H9 (cell line): ENCODE measurements around the gene DPP7. TPM values are rescaled to one million over a fixed set of nuclear protein-coding genes. Genes with fewer than 3 reads are reported as not detected.
A peak's percentile ranks its signal among the peaks of the same experiment; 100 is the strongest.

Experiments
- DNase-seq: peaks from one replicate; pipeline ENCODE4 v3.0.0-alpha.2; 2017
- H2AFZ ChIP-seq: one replicate; pipeline ENCODE4 v1.6.1; 2013; ENCODE audit warnings: mild to moderate bottlenecking, low read length, control low read depth, moderate library complexity
- H2AK5ac ChIP-seq: 2 replicates; pipeline ENCODE4 v1.6.1; 2013; ENCODE audit warnings: low read length, control low read depth, mixed read lengths; ENCODE audit not compliant: insufficient read length
- H2BK120ac ChIP-seq: one replicate; pipeline ENCODE4 v1.6.1; 2013; ENCODE audit warnings: low read depth, mild to moderate bottlenecking, low read length, control low read depth, inconsistent platforms; ENCODE audit not compliant: poor library complexity, severe bottlenecking
- H2BK12ac ChIP-seq: 2 replicates; pipeline ENCODE4 v1.6.1; 2013; ENCODE audit warnings: low read length, control low read depth, mixed read lengths, low read depth; ENCODE audit not compliant: insufficient read length
- H2BK15ac ChIP-seq: 2 replicates; pipeline ENCODE4 v1.6.1; 2013; ENCODE audit warnings: low read depth, low read length, control low read depth
- H2BK20ac ChIP-seq: one replicate; pipeline ENCODE4 v1.6.1; 2013; ENCODE audit warnings: low read depth, mild to moderate bottlenecking, low read length, control low read depth, inconsistent platforms; ENCODE audit not compliant: poor library complexity, severe bottlenecking
- H2BK5ac ChIP-seq: 2 replicates; pipeline ENCODE4 v1.6.1; 2013; ENCODE audit warnings: low read length, control low read depth, mixed read lengths; ENCODE audit not compliant: insufficient read length
- H3K14ac ChIP-seq: 2 replicates; pipeline ENCODE4 v1.6.1; 2013; ENCODE audit warnings: low read length, control low read depth; ENCODE audit not compliant: insufficient read depth
- H3K18ac ChIP-seq: 2 replicates; pipeline ENCODE4 v1.6.1; 2013; ENCODE audit warnings: low read depth, mild to moderate bottlenecking, mixed read lengths, low read length, control low read depth; ENCODE audit not compliant: insufficient read length
- H3K23ac ChIP-seq: 2 replicates; pipeline ENCODE4 v1.6.1; 2013; ENCODE audit warnings: low read length, control low read depth, mixed read lengths, low read depth; ENCODE audit not compliant: insufficient read length
- H3K23me2 ChIP-seq: 2 replicates; pipeline ENCODE4 v1.6.1; 2013; ENCODE audit warnings: low read depth, mild to moderate bottlenecking, mixed read lengths, low read length, control low read depth; ENCODE audit not compliant: insufficient read length, poor library complexity, severe bottlenecking
- H3K27ac ChIP-seq: 2 replicates; pipeline ENCODE4 v1.5.1; 2013; ENCODE audit warnings: low read length, control low read depth, mixed read lengths, low read depth; ENCODE audit not compliant: insufficient read length
- H3K27me3 ChIP-seq: 2 replicates; pipeline ENCODE4 v1.6.1; 2013; ENCODE audit warnings: low read length, control low read depth, inconsistent platforms; ENCODE audit not compliant: insufficient read depth
- H3K4ac ChIP-seq: 2 replicates; pipeline ENCODE4 v1.6.1; 2013; ENCODE audit warnings: low read depth, mild to moderate bottlenecking, control low read depth, inconsistent platforms, low read length, moderate library complexity
- H3K4me1 ChIP-seq: 2 replicates; pipeline ENCODE4 v1.6.1; 2013; ENCODE audit warnings: low read length, control low read depth, inconsistent platforms; ENCODE audit not compliant: insufficient read depth
- H3K4me2 ChIP-seq: 2 replicates; pipeline ENCODE4 v1.6.1; 2013; ENCODE audit warnings: low read length, control low read depth, mixed read lengths; ENCODE audit not compliant: insufficient read length, insufficient read depth
- H3K56ac ChIP-seq: 2 replicates; pipeline ENCODE4 v1.6.1; 2013; ENCODE audit warnings: low read depth, mild to moderate bottlenecking, mixed read lengths, low read length, control low read depth; ENCODE audit not compliant: insufficient read length
- H3K79me1 ChIP-seq: 2 replicates; pipeline ENCODE4 v1.6.1; 2013; ENCODE audit warnings: low read depth, mild to moderate bottlenecking, moderate library complexity, low read length, control low read depth, inconsistent platforms; ENCODE audit not compliant: insufficient read depth, poor library complexity, severe bottlenecking
- H3K79me2 ChIP-seq: 2 replicates; pipeline ENCODE4 v1.6.1; 2013; ENCODE audit warnings: low read length, control low read depth, inconsistent platforms; ENCODE audit not compliant: insufficient read depth
- H3K9ac ChIP-seq: 2 replicates; pipeline ENCODE4 v1.6.1; 2013; ENCODE audit warnings: low read length, control low read depth, mixed read lengths; ENCODE audit not compliant: insufficient read length; ENCODE audit errors: extremely low read depth
- H3K9me3 ChIP-seq: one replicate; pipeline ENCODE4 v1.6.1; 2013; ENCODE audit warnings: low read depth, low read length, inconsistent platforms; ENCODE audit not compliant: control insufficient read depth
- H3T11ph ChIP-seq: one replicate; pipeline ENCODE4 v1.6.1; 2013; ENCODE audit warnings: mild to moderate bottlenecking, low read length, control low read depth, inconsistent platforms
- H4K20me1 ChIP-seq: one replicate; pipeline ENCODE4 v1.6.1; 2013; ENCODE audit not compliant: control insufficient read depth, insufficient read length, insufficient read depth
- H4K5ac ChIP-seq: 2 replicates; pipeline ENCODE4 v1.6.1; 2013; ENCODE audit warnings: low read depth, mild to moderate bottlenecking, mixed read lengths, low read length, control low read depth; ENCODE audit not compliant: insufficient read length
- H4K8ac ChIP-seq: replicated peaks from 2 replicates; pipeline ENCODE4 v1.6.1; 2013; ENCODE audit warnings: low read length, control low read depth, mixed read lengths, low read depth; ENCODE audit not compliant: insufficient read length
- H4K91ac ChIP-seq: 2 replicates; pipeline ENCODE4 v1.6.1; 2013; ENCODE audit warnings: low read depth, mild to moderate bottlenecking, moderate library complexity, mixed read lengths, low read length, control low read depth; ENCODE audit not compliant: insufficient read length
- H3K27ac Mint-ChIP-seq, 3 experiments: 2 replicates in 2 of 3; 3 replicates in 1 of 3; pipeline ENCODE4 v1.8.0; 2020 to 2021; ENCODE audit warnings: mixed read lengths in 3 of 3, mild to moderate bottlenecking in 1 of 3, moderate library complexity in 1 of 3
- H3K27me3 Mint-ChIP-seq: 2 replicates; pipeline ENCODE4 v1.8.0; 2021; ENCODE audit warnings: low read depth, mild to moderate bottlenecking, moderate library complexity, mixed read lengths
- H3K36me3 Mint-ChIP-seq, 3 experiments: 2 replicates in 2 of 3; 3 replicates in 1 of 3; pipeline ENCODE4 v1.8.0; 2020 to 2021; ENCODE audit warnings: low read depth in 3 of 3, mixed read lengths in 3 of 3; ENCODE audit not compliant: insufficient read depth in 1 of 3
- H3K4me1 Mint-ChIP-seq, 2 experiments: 2 replicates each; pipeline ENCODE4 v1.8.0; 2020; ENCODE audit warnings: mixed read lengths in 2 of 2
- H3K4me3 Mint-ChIP-seq, 2 experiments: 2 replicates in 1 of 2; 3 replicates in 1 of 2; pipeline ENCODE4 v1.8.0; 2020 to 2021; ENCODE audit warnings: mild to moderate bottlenecking in 2 of 2, mixed read lengths in 2 of 2, moderate library complexity in 1 of 2
- H3K9me3 Mint-ChIP-seq, 2 experiments: 2 replicates in 1 of 2; 3 replicates in 1 of 2; pipeline ENCODE4 v1.8.0; 2020; ENCODE audit warnings: mild to moderate bottlenecking in 2 of 2, mixed read lengths in 2 of 2, moderate library complexity in 1 of 2
- CTCF ChIP-seq: fragments of 200-600 bp; sonication (generic); conservative IDR thresholded peaks from 3 replicates; pipeline ENCODE4 v1.8.0; 2021; ENCODE audit warnings: antibody characterized with exemption, mild to moderate bottlenecking
- WGBS: extraction: QIAGEN DNeasy Blood & Tissue Kit; methylation state at CpG from one replicate; pipeline ENCODE4 v1.1.7; 2013; ENCODE audit warnings: missing lambda C conversion rate, low lambda C conversion rate, mixed read lengths; ENCODE audit not compliant: insufficient read length; ENCODE audit errors: extremely low coverage; 5-methylcytosine and 5-hydroxymethylcytosine counted together
- total RNA-seq: library from RNA; stranded (reverse); gene quantifications from 2 replicates; pipeline ENCODE4 v1.2.1, GENCODE V29; 2021

Gene DPP7
- total RNA-seq, 1 experiment from 2014 or later: 29.4 TPM

GRCh38 chr9:137077758-137078693 lies 36.5 kb downstream of the DPP7 start:
- Mint-ChIP-seq H3K4me1 (peaks cover 11 to 22% of the 10 kb centered on the region in 2 experiments), H3K27me3 (peaks cover 47% of the 10 kb centered on the region), H3K36me3 (no peaks in the 10 kb centered on the region; a peak in 1 of 7 replicates), H3K27ac (no peak overlapping the region), H3K4me3 (peak overlapping the region; percentile 60 to 76), H3K9me3 (no peaks in the 10 kb centered on the region; a peak in 1 of 5 replicates)
- peaks cover 7% of the 10 kb centered on the region; the same call in 1 of the 2 replicates for H3K27me3 ChIP-seq
- H3K9ac ChIP-seq: no peak overlapping the region
- H3K4me1 ChIP-seq: peaks cover 3% of the 10 kb centered on the region; the same call in 1 of the 2 replicates
- H4K8ac ChIP-seq: no peak overlapping the region
- no peaks in the 10 kb centered on the region for H3K79me2 ChIP-seq
- no peak overlapping the region for H3K14ac ChIP-seq
- no peak overlapping the region for H2BK12ac ChIP-seq
- no peak overlapping the region for H3K4ac ChIP-seq
- no peak overlapping the region for H2BK120ac ChIP-seq
- no peak for DNase-seq
- no peaks in the 10 kb centered on the region for H3K9me3 ChIP-seq
- peaks cover 17% of the 10 kb centered on the region for H3K23me2 ChIP-seq
- no peak overlapping the region for H3K56ac ChIP-seq
- H3K18ac ChIP-seq: no peak overlapping the region
- peaks cover 3% of the 10 kb centered on the region for H4K20me1 ChIP-seq
- no peak overlapping the region for H3T11ph ChIP-seq
- H3K27ac ChIP-seq: no peak overlapping the region
- WGBS: no CpG with 5 or more reads among the region's 76 CpGs
- H2BK20ac ChIP-seq: no peak overlapping the region
- H3K23ac ChIP-seq: no peak overlapping the region
- no peak overlapping the region for H4K5ac ChIP-seq
- H2AFZ ChIP-seq: no peak overlapping the region
- no peak overlapping the region for H4K91ac ChIP-seq
- H2AK5ac ChIP-seq: no peak overlapping the region
- TF ChIP-seq CTCF: no peak
- no peak overlapping the region for H2BK15ac ChIP-seq
- no peak overlapping the region for H2BK5ac ChIP-seq
- no peaks in the 10 kb centered on the region for H3K79me1 ChIP-seq
- H3K4me2 ChIP-seq: peak overlapping the region; percentile 77
